GM18907 (cell line): ENCODE measurements around the gene CYP27C1.
A peak's percentile ranks its signal among the peaks of the same experiment; 100 is the strongest.
"Not testable (repeated sequence)": the region's sequence is repeated elsewhere in the genome, so short reads cannot be mapped to it uniquely, and the experiment has no call there.

ENCODE experiments used
- ATAC-seq: cut with Tn5 transposase; IDR thresholded peaks from one replicate; pipeline ENCODE4 v1.9.1; 2021; ENCODE audit warnings: mild to moderate bottlenecking, moderate library complexity; ENCODE audit not compliant: unreplicated experiment

CYP27C1 gene

GRCh38 chr2:127173057-127173456, 47.0 kb downstream of the CYP27C1 start:
- no peak for ATAC-seq

- no peak for ATAC-seq
Observed at GRCh38 chr2:127172306-127172705, 47.8 kb downstream of the CYP27C1 start.

- no peak for ATAC-seq
Observed at GRCh38 chr2:127170452-127171197, 49.5 kb downstream of the CYP27C1 start.

- ATAC-seq = no peak
Observed at GRCh38 chr2:127170021-127170420, 50.1 kb downstream of the CYP27C1 start.

GRCh38 chr2:127169066-127169660, 50.9 kb downstream of the CYP27C1 start:
- no peak for ATAC-seq

- no peak for ATAC-seq
Observed at GRCh38 chr2:127166231-127166860, 53.8 kb downstream of the CYP27C1 start.

- no peak for ATAC-seq
Observed at GRCh38 chr2:127165539-127165935, 54.6 kb downstream of the CYP27C1 start.

- no peak for ATAC-seq
Observed at GRCh38 chr2:127164761-127165538, 55.1 kb downstream of the CYP27C1 start.

- no peak for ATAC-seq
Observed at GRCh38 chr2:127163921-127164320, 56.2 kb downstream of the CYP27C1 start.

GRCh38 chr2:127163090-127163406, 57.1 kb downstream of the CYP27C1 start:
- ATAC-seq = not testable (repeated sequence)

GRCh38 chr2:127162261-127163089, 57.6 kb downstream of the CYP27C1 start:
- ATAC-seq = no peak

- no peak for ATAC-seq
Observed at GRCh38 chr2:127161176-127162136, 58.6 kb downstream of the CYP27C1 start.

GRCh38 chr2:127160676-127161075, 59.4 kb downstream of the CYP27C1 start:
- no peak for ATAC-seq

- ATAC-seq = no peak
Observed at GRCh38 chr2:127159543-127159942, 60.6 kb downstream of the CYP27C1 start.

- ATAC-seq = peak; percentile 78
Observed at GRCh38 chr2:127158614-127159290, 61.3 kb downstream of the CYP27C1 start.

GRCh38 chr2:127157651-127158485, 62.2 kb downstream of the CYP27C1 start:
- peak; percentile 39 for ATAC-seq

- ATAC-seq = no peak
Observed at GRCh38 chr2:127157114-127157513, 63.0 kb downstream of the CYP27C1 start.

GRCh38 chr2:127155947-127156346, 64.2 kb downstream of the CYP27C1 start:
- no peak for ATAC-seq
